Adrenal gland (tissue), 12 donors: Measurements from ENCODE around the gene TLR7. TPM values are rescaled to one million over a fixed set of nuclear protein-coding genes. Genes with fewer than 3 reads are reported as not detected.

ENCODE experiments used
- DNase-seq, 7 donors: peaks; one replicate each; pipeline ENCODE4 v3.0.0-alpha.2; 2019 to 2020
- H3K27ac ChIP-seq, 5 donors: fragments of 200-600 bp; sonication (generic) in 4 of 5; 1 replicate in 3 of 5; 2 replicates in 2 of 5; pipeline versions ENCODE4 v1.5.1 to v1.8.0; 2016 to 2020; ENCODE audit warnings: mild to moderate bottlenecking in 1 of 5
- H3K27me3 ChIP-seq: fragments of 200-600 bp; 2 replicates; pipeline ENCODE4 v1.8.0; 2021
- H3K36me3 ChIP-seq, 2 donors: fragments of 200-600 bp; replicated peaks in 1 of 2; 1 replicate in 1 of 2; 2 replicates in 1 of 2; pipeline versions ENCODE4 v1.5.1 to v1.8.0; 2018 to 2022
- H3K4me1 ChIP-seq, 2 donors: fragments of 200-600 bp; replicated peaks in 1 of 2; 1 replicate in 1 of 2; 2 replicates in 1 of 2; pipeline versions ENCODE4 v1.5.1 to v1.8.0; 2018 to 2021
- H3K4me3 ChIP-seq, 4 donors: fragments of 200-600 bp; sonication (generic) in 3 of 4; one replicate each; pipeline ENCODE4 v1.5.1; 2016 to 2018
- H3K9me3 ChIP-seq, 3 donors: fragments of 200-600 bp; sonication (generic) in 1 of 3; replicated peaks in 1 of 3; 1 replicate in 2 of 3; 2 replicates in 1 of 3; pipeline versions ENCODE4 v1.5.1 to v1.8.0; 2016 to 2021
- POLR2A ChIP-seq, 2 donors: fragments of 450-650 bp; IDR thresholded peaks; one replicate each; pipeline ENCODE4 v1.6.1; 2017; ENCODE audit warnings: antibody characterized with exemption in 2 of 2, mild to moderate bottlenecking in 2 of 2, moderate library complexity in 1 of 2
- WGBS, 4 donors: extraction: QIAGEN DNeasy Blood & Tissue Kit in 2 of 4; methylation state at CpG; one replicate each; pipeline versions ENCODE4 v1.1.5 to v1.1.7; 2013 to 2017; 5-methylcytosine and 5-hydroxymethylcytosine counted together
- intact Hi-C, 2 donors: fragments of 100-400 bp; cut with DNase I; formaldehyde crosslinking; loops; one replicate each; pipeline versions ENCODE4 v1.14.1 to v1.15.0; 2022 to 2023
- polyA plus RNA-seq, 3 donors: library from polyadenylated mRNA; stranded (reverse); fragments of 200-250 nt in 2 of 3; fragments of 350-450 nt in 1 of 3; fragmentation: Illumina TruSeq in 1 of 3; extraction: RNeasy Lipid Tissue Mini Kit (QIAGEN cat#74804) in 1 of 3; gene quantifications; one replicate each; pipeline ENCODE4 v1.2.3, GENCODE V29; 2013 to 2014
- total RNA-seq, 9 donors: library from RNA; depleted of rRNA in 4 of 9; stranded (reverse); fragments of >200 nt in 4 of 9; fragments of 120-200 nt in 1 of 9; fragmentation: NEBNext Ultra II Directional in 1 of 9; extraction: Animal tissue kit (Norgen Biotek cat#: 25700) in 1 of 9; gene quantifications; one replicate each; pipeline versions ENCODE4 v1.1.0 to v1.2.4, GENCODE V29; 2013 to 2023
- TF ChIP-seq, protein P1 (sequence below), 6 experiments: fragments of 450-650 bp in 4 of 6; fragments of 200-600 bp in 2 of 6; sonication (generic) in 1 of 6; IDR thresholded peaks; 1 replicate in 5 of 6; 2 replicates in 1 of 6; pipeline versions ENCODE4 v1.5.1 to v1.8.0; 2016 to 2021; ENCODE audit warnings: antibody characterized with exemption in 6 of 6, mild to moderate bottlenecking in 2 of 6, moderate library complexity in 1 of 6
- donor health status: healthy with polysubstance abuse.
- donor health status: Bipolar disorder and iron deficiency.
- donor health status: DM: yes; HTN: yes; CAD: no.
- donor health status: DM: no; HTN: no; CAD: no.
- donor health status: DM: no; HTN: no; CAD: no.
- donor health status: DM: yes; HTN: yes; CAD: no.

Gene TLR7
- total and polyA plus RNA-seq, 12 donors, result 0.18 to 4.0 (median 2.2) TPM

GRCh38 chrX:12887767-12888166, 20.9 kb downstream of the TLR7 start:
- Histone ChIP-seq H3K4me1 (no peaks in the 10 kb centered on the region), H3K27me3 (no peaks in the 10 kb centered on the region), H3K4me3 (no peak overlapping the region), H3K36me3 (no peaks in the 10 kb centered on the region), H3K27ac (no peak overlapping the region), H3K9me3 (no peaks in the 10 kb centered on the region)
- 62 to 72% (median 66%) methylated on average over 3 of the region's 3 CpGs for whole genome bisulfite sequencing, 4 donors
- intact Hi-C loops, result no loop called here
- TF ChIP-seq, protein P1, sequence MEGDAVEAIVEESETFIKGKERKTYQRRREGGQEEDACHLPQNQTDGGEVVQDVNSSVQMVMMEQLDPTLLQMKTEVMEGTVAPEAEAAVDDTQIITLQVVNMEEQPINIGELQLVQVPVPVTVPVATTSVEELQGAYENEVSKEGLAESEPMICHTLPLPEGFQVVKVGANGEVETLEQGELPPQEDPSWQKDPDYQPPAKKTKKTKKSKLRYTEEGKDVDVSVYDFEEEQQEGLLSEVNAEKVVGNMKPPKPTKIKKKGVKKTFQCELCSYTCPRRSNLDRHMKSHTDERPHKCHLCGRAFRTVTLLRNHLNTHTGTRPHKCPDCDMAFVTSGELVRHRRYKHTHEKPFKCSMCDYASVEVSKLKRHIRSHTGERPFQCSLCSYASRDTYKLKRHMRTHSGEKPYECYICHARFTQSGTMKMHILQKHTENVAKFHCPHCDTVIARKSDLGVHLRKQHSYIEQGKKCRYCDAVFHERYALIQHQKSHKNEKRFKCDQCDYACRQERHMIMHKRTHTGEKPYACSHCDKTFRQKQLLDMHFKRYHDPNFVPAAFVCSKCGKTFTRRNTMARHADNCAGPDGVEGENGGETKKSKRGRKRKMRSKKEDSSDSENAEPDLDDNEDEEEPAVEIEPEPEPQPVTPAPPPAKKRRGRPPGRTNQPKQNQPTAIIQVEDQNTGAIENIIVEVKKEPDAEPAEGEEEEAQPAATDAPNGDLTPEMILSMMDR (IDR thresholded peaks at IDR 0.05), result no peak
- TF ChIP-seq POLR2A (IDR thresholded peaks at IDR 0.05), result no peak
- DNase-seq, result no peak

GRCh38 chrX:12890467-12890866, 23.6 kb downstream of the TLR7 start:
- Histone ChIP-seq H3K9me3 (no peaks in the 10 kb centered on the region), H3K27me3 (no peaks in the 10 kb centered on the region), H3K36me3 (no peaks in the 10 kb centered on the region), H3K4me1 (no peaks in the 10 kb centered on the region), H3K27ac (peak overlapping the region in 1 of 5 donors; percentile 26), H3K4me3 (no peak overlapping the region)
- DNase-seq, result no peak
- WGBS, 4 donors, result 52 to 66% (median 55%) methylated on average over 2 to 5 of the region's 5 CpGs
- intact Hi-C loops, result loop anchor here in 1 of 2 donors (10.0 kb wide), 1 partner anchor 66 kb away; no protein-coding TSS in a partner anchor
- TF ChIP-seq, protein P1 (IDR thresholded peaks at IDR 0.05), result no peak
- TF ChIP-seq POLR2A (IDR thresholded peaks at IDR 0.05), result no peak

DNA sequence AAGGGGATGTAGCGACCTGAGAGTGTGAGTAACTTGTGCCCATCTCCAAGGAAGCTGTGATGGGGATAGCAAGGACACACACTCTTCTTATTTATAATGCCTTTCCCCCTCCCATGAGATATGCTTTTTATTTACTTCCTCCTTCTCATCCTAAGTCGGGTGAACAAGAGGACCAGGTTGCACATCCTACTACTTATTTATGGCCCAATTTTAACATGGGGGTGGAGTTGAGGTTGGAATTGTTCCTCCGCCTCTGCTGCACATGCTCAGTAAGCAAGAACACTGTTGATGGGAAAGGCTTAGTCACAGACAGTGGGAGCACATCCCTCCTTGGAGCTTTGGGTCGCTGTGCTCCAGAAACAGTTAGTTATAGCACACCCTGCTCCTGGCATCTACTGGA, 24.3 kb downstream of the TLR7 start:
- TF ChIP-seq, protein P1 (IDR thresholded peaks at IDR 0.05), result no peak
- no peak for TF ChIP-seq POLR2A (IDR thresholded peaks at IDR 0.05)
- no peaks in the 10 kb centered on the region for H3K36me3 ChIP-seq
- no peak overlapping the region for H3K4me3 ChIP-seq
- intact Hi-C loops, result loop anchor here in 1 of 2 donors (10.0 kb wide), 1 partner anchor 66 kb away; no protein-coding TSS in a partner anchor
- no peaks in the 10 kb centered on the region for H3K4me1 ChIP-seq
- DNase-seq, result no peak
- no peaks in the 10 kb centered on the region for H3K27me3 ChIP-seq
- H3K27ac ChIP-seq, result peak overlapping the region in 1 of 5 donors; percentile 26
- WGBS, 4 donors, result 62 to 73% (median 67%) methylated on average over 4 of the region's 4 CpGs
- no peaks in the 10 kb centered on the region for H3K9me3 ChIP-seq

DNA sequence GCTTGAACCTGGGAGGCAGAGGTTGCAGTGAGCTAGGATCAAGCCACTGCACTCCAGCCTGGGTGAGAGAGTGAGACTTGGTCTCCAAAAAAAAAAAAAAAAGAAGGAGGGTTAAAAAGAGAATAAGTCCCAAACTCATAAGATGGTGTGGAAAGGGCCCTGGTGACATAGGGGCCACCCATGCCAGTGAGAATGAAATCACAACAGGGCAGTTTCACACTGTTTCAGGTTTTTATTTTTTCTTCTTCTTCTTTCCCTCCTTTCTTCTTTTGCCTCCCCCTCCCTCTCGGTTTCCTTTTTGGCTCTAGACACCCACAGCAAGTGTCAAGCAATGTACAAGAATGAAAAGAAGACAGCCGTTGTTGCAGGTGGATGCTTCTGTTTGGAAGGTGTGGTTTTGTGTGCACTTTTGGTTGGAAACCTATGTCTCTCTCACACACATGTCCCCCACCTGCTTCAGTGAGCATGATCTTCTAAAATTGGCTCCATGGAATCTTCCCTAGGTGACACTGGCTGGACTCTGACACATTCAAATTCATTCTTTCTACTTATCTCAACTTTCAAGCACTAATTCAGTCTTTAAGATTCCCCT, 25.1 kb downstream of the TLR7 start:
- TF ChIP-seq, protein P1 (IDR thresholded peaks at IDR 0.05), result no peak
- no peak for TF ChIP-seq POLR2A (IDR thresholded peaks at IDR 0.05)
- Histone ChIP-seq H3K4me3 (no peak overlapping the region), H3K9me3 (no peaks in the 10 kb centered on the region), H3K36me3 (no peaks in the 10 kb centered on the region), H3K27ac (no peak overlapping the region), H3K27me3 (peaks cover 4% of the 10 kb centered on the region), H3K4me1 (no peaks in the 10 kb centered on the region)
- 24 to 56% (median 31%) methylated on average over 2 of the region's 2 CpGs for WGBS, 4 donors
- no peak for DNase-seq
- intact Hi-C loops, result loop anchor here in 1 of 2 donors (10.0 kb wide), 1 partner anchor 67 kb away; no protein-coding TSS in a partner anchor
